Chondrocyte (in vitro differentiated cells): ENCODE measurements around the gene RLF. TPM values are rescaled to one million over a fixed set of nuclear protein-coding genes. Genes with fewer than 3 reads are reported as not detected.
"Not testable (repeated sequence)": the region's sequence is repeated elsewhere in the genome, so short reads cannot be mapped to it uniquely, and the experiment has no call there.

Experiments used
- DNase-seq: peaks from one replicate; pipeline ENCODE4 v3.0.0; 2021; ENCODE audit warnings: mixed read lengths, low spot score
- H3K27ac Mint-ChIP-seq: one replicate; pipeline ENCODE4 v1.8.0; 2021; ENCODE audit warnings: mild to moderate bottlenecking, moderate library complexity, mixed read lengths; ENCODE audit not compliant: unreplicated experiment
- H3K27me3 Mint-ChIP-seq: 2 replicates; pipeline ENCODE4 v1.8.0; 2021; ENCODE audit warnings: low read depth, mixed read lengths
- H3K36me3 Mint-ChIP-seq: 2 replicates; pipeline ENCODE4 v1.8.0; 2021; ENCODE audit warnings: low read depth, mixed read lengths
- H3K4me1 Mint-ChIP-seq: 2 replicates; pipeline ENCODE4 v1.8.0; 2021; ENCODE audit warnings: low read depth, mild to moderate bottlenecking, mixed read lengths
- H3K4me3 Mint-ChIP-seq: one replicate; pipeline ENCODE4 v1.8.0; 2021; ENCODE audit warnings: mild to moderate bottlenecking, moderate library complexity, mixed read lengths; ENCODE audit not compliant: unreplicated experiment
- H3K9me3 Mint-ChIP-seq: 2 replicates; pipeline ENCODE4 v1.8.0; 2021; ENCODE audit warnings: low read depth, mixed read lengths
- total RNA-seq: library from RNA; stranded (reverse); gene quantifications from 3 replicates; pipeline ENCODE4 v1.2.1, GENCODE V29; 2021
- TF ChIP-seq, protein P1 (sequence below): fragments of 200-600 bp; sonication (generic); IDR thresholded peaks from 2 replicates; pipeline ENCODE4 v1.5.0; 2021; ENCODE audit warnings: antibody characterized with exemption, mild to moderate bottlenecking, moderate library complexity

RLF gene
- total RNA-seq, 1 donor from 2014 or later: 16.0 TPM

DNA sequence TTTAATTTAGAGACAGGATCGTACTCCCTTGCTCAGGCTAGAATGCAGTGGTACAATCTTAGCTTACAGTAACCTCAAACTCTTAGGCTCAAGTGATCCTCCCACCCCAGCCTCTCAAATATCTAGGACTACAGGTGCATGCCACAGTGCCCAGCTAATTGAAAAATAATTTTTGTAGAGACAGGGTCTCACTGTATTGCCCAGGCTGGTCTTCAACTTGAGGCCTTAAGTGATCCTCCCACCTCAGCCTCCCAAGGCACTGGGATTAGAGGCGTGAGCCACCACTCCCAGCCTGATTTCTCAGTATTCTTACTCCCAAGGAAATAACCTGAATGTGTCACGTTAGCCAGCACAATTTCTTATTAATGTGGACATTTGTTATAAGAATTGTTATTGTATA is 9.8 kb downstream of the RLF start:
- TF ChIP-seq, protein P1, sequence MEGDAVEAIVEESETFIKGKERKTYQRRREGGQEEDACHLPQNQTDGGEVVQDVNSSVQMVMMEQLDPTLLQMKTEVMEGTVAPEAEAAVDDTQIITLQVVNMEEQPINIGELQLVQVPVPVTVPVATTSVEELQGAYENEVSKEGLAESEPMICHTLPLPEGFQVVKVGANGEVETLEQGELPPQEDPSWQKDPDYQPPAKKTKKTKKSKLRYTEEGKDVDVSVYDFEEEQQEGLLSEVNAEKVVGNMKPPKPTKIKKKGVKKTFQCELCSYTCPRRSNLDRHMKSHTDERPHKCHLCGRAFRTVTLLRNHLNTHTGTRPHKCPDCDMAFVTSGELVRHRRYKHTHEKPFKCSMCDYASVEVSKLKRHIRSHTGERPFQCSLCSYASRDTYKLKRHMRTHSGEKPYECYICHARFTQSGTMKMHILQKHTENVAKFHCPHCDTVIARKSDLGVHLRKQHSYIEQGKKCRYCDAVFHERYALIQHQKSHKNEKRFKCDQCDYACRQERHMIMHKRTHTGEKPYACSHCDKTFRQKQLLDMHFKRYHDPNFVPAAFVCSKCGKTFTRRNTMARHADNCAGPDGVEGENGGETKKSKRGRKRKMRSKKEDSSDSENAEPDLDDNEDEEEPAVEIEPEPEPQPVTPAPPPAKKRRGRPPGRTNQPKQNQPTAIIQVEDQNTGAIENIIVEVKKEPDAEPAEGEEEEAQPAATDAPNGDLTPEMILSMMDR: no peak
- no peak for DNase-seq
- Mint-ChIP-seq H3K4me1 (peaks cover 9% of the 10 kb centered on the region), H3K27ac (no peak overlapping the region), H3K36me3 (no peaks in the 10 kb centered on the region), H3K27me3 (no peaks in the 10 kb centered on the region), H3K9me3 (no peaks in the 10 kb centered on the region), H3K4me3 (no peak overlapping the region)

DNA sequence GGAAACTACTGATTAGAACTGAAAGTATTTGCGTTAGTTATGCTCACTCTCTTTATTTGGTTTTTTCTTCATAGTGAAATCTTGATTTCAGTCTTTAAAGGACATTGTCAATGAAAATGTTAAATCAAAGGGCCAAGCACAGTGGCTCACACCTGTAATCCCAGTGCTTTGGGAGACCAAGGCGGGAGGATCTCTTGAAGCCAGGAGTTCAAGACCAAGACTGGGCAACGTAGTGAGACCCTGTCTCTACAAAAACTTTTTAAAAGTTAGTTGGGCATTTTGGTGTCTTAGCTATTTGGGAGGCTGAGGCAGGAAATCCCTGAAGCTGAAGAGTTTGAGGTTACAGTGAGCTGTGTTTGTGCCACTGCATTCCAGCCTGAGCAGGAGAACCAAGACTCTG is 13.6 kb downstream of the RLF start:
- H3K9me3 Mint-ChIP-seq: no peaks in the 10 kb centered on the region
- H3K27me3 Mint-ChIP-seq: no peaks in the 10 kb centered on the region
- TF ChIP-seq, protein P1: no peak
- no peak overlapping the region for H3K4me3 Mint-ChIP-seq
- H3K4me1 Mint-ChIP-seq: peaks cover 9% of the 10 kb centered on the region
- H3K27ac Mint-ChIP-seq: no peak overlapping the region
- no peaks in the 10 kb centered on the region for H3K36me3 Mint-ChIP-seq
- DNase-seq: no peak

DNA sequence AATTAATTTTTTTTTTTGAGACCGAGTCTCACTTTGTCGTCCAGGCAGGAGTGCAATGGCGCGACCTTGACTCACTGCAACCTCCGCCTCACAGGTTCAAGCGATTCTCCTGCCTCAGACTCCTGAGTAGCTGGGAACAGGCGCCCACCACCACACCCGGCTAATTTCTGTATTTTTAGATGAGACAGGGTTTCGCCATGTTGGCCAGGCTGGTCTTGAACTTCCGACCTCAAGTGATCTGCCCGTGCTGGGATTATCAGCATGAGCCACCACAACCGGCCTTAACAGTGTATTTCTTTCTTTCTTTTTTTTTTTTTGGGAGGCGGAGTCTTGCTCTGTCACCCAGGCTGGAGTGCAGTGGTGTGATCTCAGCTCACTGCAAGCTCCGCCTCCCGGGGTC is 15.8 kb downstream of the RLF start:
- H3K27me3 Mint-ChIP-seq, H3K9me3 Mint-ChIP-seq, H3K36me3 Mint-ChIP-seq, DNase-seq, H3K4me3 Mint-ChIP-seq, H3K27ac Mint-ChIP-seq: not testable (repeated sequence)
- H3K4me1 Mint-ChIP-seq: peaks cover 13% of the 10 kb centered on the region

DNA sequence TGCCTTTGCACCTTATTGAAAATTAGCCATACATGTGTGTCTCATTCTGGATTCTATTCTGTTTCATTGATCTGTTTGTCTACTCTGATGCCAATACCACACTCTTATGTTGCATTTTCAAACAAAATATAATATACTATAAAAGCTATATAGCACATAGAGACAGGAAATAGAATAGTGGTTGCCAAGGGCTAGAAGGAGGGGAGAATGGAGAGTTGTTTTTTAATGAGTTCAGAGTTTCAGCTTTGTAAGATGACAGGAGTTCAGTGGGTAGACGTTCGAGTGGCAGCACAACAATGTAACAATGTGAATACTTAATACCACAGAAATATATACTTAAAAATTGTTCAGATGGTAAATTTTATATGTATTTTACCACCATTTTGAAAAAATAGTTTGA is 17.0 kb downstream of the RLF start:
- Mint-ChIP-seq H3K4me1 (peaks cover 21% of the 10 kb centered on the region), H3K36me3 (no peaks in the 10 kb centered on the region), H3K27ac (no peak overlapping the region), H3K9me3 (no peaks in the 10 kb centered on the region), H3K27me3 (no peaks in the 10 kb centered on the region), H3K4me3 (no peak overlapping the region)
- no peak for DNase-seq
- TF ChIP-seq, protein P1: no peak

DNA sequence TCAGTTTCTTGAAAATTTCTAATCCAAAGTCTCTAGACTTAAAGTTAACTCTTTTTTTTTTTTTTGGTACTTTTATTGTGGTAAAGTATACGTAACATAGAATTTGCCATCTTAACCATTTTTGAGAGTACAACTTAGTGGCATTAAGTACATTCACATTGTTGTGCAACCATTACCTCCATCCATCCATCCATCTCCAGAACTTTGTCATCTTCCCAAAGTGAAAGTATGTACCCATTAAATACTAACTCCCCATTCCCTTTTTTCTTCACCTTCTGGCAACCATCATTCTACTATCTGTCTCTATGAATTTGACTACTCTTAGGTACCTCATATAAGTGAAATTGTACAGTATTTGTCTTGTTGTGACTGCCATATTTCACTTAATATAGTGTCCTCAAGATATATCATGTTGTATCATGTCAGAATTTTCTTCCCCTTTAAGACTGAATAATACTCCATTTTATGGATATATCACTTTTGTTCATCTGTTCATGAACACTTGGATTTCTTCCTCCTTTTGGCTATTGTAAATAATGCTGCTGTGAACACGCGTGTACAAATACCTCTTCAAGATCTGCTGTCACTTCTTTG is 18.4 kb downstream of the RLF start:
- Mint-ChIP-seq H3K36me3 (no peaks in the 10 kb centered on the region), H3K27ac (no peak overlapping the region), H3K4me3 (no peak overlapping the region), H3K27me3 (no peaks in the 10 kb centered on the region), H3K4me1 (peaks cover 30% of the 10 kb centered on the region), H3K9me3 (no peaks in the 10 kb centered on the region)
- DNase-seq: no peak
- TF ChIP-seq, protein P1: no peak

DNA sequence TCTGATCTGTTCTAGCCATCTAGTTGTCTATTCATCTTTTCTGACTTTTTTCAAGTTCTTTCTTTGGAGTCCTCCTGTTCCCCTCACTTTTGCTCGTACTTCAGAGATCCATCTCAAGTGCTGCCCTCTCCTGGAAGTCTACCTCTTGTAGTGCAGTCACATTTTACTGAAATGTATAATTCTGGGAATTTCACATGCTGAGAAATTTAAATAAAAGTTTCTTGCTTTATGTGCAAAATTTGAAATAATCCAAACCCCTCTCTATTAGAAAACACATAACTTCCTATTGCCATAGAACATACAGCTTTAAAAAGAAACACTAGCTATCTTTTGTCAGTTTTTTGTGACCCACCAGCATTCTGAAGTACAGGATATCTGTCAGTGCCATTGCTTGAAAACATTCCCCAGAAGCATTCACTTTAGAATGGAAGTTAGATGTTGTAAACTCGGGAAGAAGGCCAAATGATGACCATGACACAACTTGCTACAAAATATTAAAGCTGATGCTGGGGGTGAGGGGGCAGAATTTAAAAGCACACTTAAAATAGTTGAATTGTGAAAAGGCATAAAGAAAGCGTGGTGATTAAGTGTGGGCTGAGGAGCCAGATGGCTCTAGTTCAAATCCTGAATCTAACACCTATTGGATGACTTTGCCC is 22.0 kb downstream of the RLF start:
- no peak overlapping the region for H3K4me3 Mint-ChIP-seq
- TF ChIP-seq, protein P1: peak; percentile 72
- peak overlapping the region; percentile 13 for H3K27ac Mint-ChIP-seq
- peaks cover 47% of the 10 kb centered on the region for H3K4me1 Mint-ChIP-seq
- no peaks in the 10 kb centered on the region for H3K36me3 Mint-ChIP-seq
- DNase-seq: no peak
- H3K27me3 Mint-ChIP-seq: no peaks in the 10 kb centered on the region
- no peaks in the 10 kb centered on the region for H3K9me3 Mint-ChIP-seq
